HG03342 (cell line): ENCODE data around the gene CEP350.

Experiments used
- ATAC-seq: cut with Tn5 transposase; IDR thresholded peaks from one replicate; pipeline ENCODE4 v1.9.1; 2021; ENCODE audit warnings: mild to moderate bottlenecking, moderate library complexity; ENCODE audit not compliant: unreplicated experiment

The CEP350 gene

DNA sequence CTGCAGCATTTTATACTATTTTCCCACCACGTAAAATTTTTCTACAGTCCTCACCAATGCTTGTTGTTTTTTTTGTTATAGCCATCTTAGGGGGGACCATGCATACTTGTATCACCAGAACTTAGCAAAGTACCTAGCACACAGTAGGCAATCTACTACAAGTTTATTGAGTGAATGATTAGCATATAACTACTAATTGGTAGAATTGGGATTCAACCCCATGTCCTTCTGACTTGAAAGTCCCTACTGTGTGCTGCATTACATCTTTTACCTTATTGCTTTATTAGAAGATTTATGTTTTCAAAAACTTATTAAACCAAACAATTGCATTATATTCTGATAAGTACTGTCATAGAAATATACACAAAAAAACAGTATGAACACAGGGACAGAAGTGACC lies 92.1 kb downstream of the CEP350 start:
- no peak for ATAC-seq

DNA sequence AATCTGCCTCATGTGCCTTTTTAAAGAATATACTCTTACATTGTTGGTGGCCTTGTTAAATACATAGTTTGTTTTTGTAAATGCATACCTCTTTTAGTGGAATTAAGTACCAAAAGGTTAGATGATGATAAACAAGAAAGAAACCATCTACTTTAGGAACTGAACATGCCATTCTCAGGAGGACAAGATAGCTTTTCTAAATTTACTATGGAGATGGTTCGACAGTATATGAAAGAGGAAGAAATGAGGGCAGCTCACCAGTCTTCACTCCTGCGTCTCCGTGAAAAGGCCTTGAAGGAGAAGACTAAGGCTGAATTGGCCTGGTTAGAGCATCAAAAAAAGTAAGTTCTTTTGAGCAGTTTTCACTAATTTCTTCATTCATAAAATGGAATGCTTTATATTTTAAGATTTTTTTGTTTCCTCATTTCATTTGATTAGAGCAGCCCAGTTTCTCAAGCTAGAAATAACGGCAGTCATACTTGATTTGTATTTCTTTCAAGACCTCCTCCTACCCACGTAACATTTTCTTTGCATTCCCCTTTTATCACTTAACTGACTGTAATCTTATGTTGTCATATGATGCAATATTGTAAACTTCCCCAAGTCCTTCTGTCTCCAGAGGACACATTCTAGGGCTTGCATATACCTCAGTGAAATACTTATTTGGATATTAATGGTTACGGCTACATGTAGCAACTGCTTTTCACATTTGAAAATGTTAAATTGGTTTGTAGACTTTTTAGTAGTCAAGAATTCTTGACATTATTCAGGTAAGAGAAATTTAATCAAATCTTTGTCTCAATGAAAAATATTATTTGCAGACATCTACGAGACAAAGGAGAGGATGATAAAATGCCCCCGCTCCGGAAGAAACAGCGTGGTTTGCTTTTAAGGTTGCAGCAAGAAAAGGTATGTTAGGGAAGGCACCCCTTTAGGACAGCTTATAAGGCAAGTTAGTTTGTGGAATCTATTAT lies 99.3 kb downstream of the CEP350 start:
- ATAC-seq = no peak

DNA sequence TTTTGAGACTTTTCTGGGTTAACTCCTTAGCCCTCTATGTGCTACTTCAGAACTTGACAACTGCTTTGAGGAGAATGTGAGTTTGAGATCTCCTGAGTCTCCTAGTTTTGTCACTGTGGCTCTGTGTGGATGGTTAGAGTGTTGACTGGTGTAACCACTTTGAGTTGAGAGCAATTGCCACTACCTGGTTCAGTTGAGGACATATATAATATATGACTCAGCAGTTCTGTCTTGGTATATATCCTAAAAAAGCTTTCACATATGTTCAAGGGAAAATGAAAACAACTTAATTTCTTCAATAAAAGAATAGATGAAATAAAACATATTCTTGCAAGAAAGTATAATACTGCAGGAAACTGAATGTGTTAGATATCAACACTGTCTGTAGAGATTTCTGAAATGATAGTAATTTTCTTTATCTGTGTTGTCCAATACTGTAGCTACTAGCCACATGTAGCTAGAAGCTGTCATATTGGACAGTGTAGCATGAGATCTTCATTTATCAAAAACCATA lies 103.3 kb downstream of the CEP350 start:
- ATAC-seq = no peak

GRCh38 chr1:180061019-180061418 lies 106.4 kb downstream of the CEP350 start:
- no peak for ATAC-seq

DNA sequence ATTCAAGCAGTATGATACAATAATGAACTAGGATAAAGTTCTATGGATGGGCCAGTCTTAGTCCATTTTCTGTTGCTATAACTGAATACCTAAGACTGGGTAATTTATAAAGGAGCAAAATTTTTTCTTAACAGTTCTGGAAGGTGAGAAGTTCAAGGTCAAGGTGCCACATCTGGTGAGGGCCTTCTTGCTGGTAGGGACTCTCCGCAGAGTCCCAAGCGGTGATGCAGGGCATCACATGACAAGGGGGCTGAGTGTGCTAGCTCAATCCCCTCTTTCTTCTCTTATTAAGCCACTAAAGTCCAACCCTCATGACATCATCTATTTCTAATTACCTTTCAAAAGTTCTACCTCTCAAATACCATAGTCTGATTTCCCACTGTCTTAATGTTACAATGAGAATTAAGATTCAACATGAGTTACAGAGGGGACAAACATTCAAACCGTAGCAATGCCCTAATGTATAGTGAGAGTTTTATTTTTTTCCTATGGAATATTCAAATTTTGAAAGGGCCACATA lies 107.9 kb downstream of the CEP350 start:
- no peak for ATAC-seq

DNA sequence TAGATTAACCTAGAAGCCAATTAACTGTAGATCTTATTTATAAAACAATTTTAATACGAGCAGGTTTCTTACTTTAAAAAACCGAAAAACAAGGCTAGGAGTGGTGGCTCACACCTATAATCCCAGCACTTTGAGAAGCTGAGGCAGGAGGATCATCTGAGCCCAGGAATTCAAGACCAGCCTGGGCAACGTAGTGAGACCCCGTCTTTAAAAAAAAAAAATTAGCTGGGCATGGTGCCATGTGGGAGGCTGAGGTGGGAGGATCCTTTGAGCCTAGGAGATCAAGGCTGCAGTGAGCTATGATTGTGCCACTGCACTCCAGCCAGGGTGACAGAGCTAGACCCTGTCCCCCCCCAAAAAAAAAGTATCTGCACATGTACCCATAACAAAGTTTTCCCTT lies 110.8 kb downstream of the CEP350 start:
- ATAC-seq = no peak

GRCh38 chr1:180066150-180066549 lies 111.5 kb downstream of the CEP350 start:
- no peak for ATAC-seq

- no peak for ATAC-seq
Observed at GRCh38 chr1:180070286-180070685, 115.7 kb downstream of the CEP350 start.

GRCh38 chr1:180071759-180072158 lies 117.1 kb downstream of the CEP350 start:
- no peak for ATAC-seq

DNA sequence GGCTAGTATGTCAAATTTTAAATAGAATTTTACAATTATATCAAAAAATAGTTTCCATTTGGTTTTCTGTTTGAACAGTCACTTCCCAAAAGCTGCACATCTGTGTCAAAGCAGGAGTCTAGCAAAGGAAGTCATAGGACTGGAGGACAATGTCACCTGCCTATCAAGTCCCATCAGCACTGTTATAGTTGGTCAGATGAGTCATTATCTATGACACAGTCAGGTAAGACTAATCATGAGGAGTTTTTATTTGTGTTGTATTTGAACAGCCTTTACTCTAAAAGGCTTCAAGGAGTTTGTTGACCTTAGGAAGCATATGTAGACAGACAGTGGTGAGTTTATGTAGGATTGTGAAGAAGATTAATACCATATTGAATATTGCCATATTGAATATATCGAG lies 125.8 kb downstream of the CEP350 start:
- ATAC-seq = no peak

- no peak for ATAC-seq
Observed at GRCh38 chr1:180081474-180081873, 126.9 kb downstream of the CEP350 start.

DNA sequence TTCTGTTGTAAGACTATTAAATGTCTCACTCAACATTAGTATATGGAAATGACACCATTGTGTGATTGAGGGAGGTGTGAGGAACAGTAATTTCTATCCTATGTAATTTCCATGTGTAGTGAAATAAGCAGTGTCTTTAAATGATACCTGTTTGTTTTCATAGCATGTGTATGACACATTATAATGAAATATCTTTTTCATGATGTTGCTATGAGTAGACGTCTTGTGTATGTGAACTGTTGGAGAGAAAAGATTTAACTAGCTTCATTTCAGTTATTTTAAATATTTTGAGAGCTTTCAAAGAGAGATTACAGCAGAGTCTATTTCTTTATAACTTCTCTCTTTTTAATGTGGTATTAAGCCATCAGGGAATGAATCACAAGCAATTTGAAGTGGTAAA lies 128.6 kb downstream of the CEP350 start:
- ATAC-seq = no peak

GRCh38 chr1:180084867-180085266 lies 130.3 kb downstream of the CEP350 start:
- ATAC-seq = no peak

DNA sequence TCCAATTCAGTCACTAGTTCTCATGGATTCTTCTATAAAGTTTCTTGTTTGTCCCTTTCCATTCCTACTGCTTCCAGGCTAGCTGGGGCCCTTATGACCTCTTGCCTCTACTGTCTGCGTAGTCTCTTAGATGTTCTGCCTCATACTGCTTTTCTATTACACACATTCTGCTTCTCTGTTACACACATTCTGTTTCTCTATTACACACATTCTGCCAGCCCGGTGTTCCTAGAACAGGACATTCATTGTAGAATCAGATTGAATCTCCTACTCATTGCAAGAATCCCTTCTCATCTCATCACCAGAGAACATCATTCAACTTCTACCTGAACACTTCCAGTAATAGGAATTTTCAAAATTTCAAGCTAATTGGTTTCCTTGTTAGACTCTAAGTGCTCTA lies 130.7 kb downstream of the CEP350 start:
- no peak for ATAC-seq

DNA sequence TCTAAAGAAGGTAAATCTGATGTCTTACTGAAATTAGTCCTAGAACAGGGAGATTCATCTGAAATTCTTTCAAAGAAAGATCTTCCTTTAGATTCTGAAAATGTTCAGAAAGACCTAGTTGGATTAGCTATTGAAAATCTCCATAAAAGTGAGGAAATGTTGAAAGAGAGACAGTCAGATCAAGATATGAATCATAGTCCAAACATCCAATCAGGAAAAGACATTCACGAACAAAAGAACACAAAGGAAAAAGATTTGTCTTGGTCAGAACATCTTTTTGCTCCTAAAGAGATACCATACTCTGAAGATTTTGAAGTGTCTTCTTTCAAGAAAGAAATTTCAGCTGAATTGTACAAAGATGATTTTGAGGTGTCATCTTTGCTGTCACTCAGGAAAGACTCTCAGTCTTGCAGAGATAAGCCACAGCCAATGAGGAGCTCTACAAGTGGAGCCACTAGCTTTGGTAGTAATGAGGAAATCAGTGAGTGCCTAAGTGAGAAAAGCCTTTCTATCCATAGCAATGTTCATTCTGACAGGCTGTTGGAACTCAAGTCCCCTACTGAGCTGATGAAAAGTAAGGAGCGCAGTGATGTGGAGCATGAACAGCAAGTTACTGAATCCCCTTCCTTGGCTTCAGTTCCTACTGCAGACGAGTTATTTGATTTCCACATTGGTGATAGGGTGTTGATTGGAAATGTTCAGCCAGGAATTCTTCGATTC lies 138.5 kb downstream of the CEP350 start:
- ATAC-seq = no peak

GRCh38 chr1:180094705-180095295 lies 140.2 kb downstream of the CEP350 start:
- no peak for ATAC-seq

GRCh38 chr1:180096584-180097325 lies 142.1 kb downstream of the CEP350 start:
- ATAC-seq = no peak

- ATAC-seq = no peak
Observed at GRCh38 chr1:180097326-180097605, 142.7 kb downstream of the CEP350 start.

DNA sequence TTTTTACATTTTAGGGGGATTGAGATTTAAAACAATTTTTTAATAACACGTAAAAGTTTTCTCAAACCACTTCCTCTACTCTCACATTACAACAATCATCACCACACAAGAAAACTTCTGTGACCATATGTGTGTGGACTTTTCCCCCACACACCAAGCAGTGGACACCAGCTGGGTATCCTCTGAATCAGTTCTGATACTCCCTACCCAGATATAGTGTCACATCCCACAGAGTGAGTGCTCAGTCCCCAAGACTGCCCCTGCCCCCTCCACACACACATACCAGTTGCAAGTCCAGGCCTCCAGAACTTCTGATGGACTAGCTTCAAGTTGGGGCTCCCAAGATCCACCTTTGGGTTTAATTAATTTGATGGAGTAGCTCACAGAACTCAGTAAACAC lies 146.8 kb downstream of the CEP350 start:
- no peak for ATAC-seq

GRCh38 chr1:180103819-180104218 lies 149.2 kb downstream of the CEP350 start:
- no peak for ATAC-seq

DNA sequence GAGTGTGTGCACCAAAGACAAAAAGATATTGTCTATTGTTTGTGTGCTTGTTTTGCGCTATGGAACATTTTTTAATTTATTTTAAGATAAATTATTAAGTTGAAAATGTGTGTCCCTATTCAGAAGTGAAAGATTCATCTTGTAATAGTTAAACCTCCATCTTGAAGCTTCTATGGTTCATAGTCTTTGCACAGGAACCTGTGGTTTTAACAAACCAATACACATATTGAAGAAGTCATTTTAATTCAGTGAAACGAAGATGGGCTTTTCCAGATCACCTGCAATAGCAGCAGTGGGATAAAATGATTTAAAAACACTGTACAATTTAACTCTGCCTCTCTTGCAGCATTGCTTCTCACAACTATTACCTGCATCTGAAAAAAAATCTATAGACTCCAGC lies 157.5 kb downstream of the CEP350 start:
- ATAC-seq = no peak
